Loucy (cell line): ENCODE data around the gene ECHS1.

Source experiments
- H2AFZ ChIP-seq: fragments of 200-600 bp; sonication (generic); 2 replicates; pipeline ENCODE4 v1.6.0; 2016; ENCODE audit warnings: antibody characterized with exemption, mild to moderate bottlenecking, low read length, moderate library complexity
- H3F3A ChIP-seq: fragments of 200-600 bp; 2 replicates; pipeline ENCODE4 v1.6.0; 2016; ENCODE audit warnings: antibody characterized with exemption, low read depth, mild to moderate bottlenecking
- H3K27me3 ChIP-seq: fragments of 200-600 bp; sonication (generic); 2 replicates; pipeline ENCODE4 v1.6.1; 2014; ENCODE audit warnings: low read length, mild to moderate bottlenecking; ENCODE audit not compliant: insufficient read depth, poor library complexity, severe bottlenecking
- H3K36me3 ChIP-seq: fragments of 200-600 bp; sonication (generic); 2 replicates; pipeline ENCODE4 v1.6.1; 2016; ENCODE audit warnings: low read length; ENCODE audit not compliant: insufficient read depth
- H3K4me1 ChIP-seq: fragments of 200-600 bp; sonication (generic); 2 replicates; pipeline ENCODE4 v1.5.1; 2014; ENCODE audit warnings: low read length, mild to moderate bottlenecking; ENCODE audit not compliant: insufficient read depth, poor library complexity, severe bottlenecking
- H3K4me2 ChIP-seq: fragments of 200-600 bp; sonication (generic); 2 replicates; pipeline ENCODE4 v1.6.0; 2014; ENCODE audit warnings: antibody characterized with exemption, low read length, low read depth, mild to moderate bottlenecking; ENCODE audit not compliant: poor library complexity, severe bottlenecking
- H3K4me3 ChIP-seq: fragments of 200-600 bp; sonication (generic); 2 replicates; pipeline ENCODE4 v1.5.1; 2014; ENCODE audit warnings: low read length, mild to moderate bottlenecking, mixed read lengths; ENCODE audit not compliant: poor library complexity, severe bottlenecking
- H3K79me2 ChIP-seq: fragments of 200-600 bp; sonication (generic); 2 replicates; pipeline ENCODE4 v1.6.1; 2014; ENCODE audit warnings: low read length; ENCODE audit not compliant: insufficient read depth
- H3K9ac ChIP-seq: fragments of 200-600 bp; sonication (generic); 2 replicates; pipeline ENCODE4 v1.6.0; 2014; ENCODE audit warnings: mild to moderate bottlenecking, low read depth, low read length, moderate library complexity; ENCODE audit not compliant: poor library complexity, severe bottlenecking
- H3K9me2 ChIP-seq: fragments of 200-600 bp; sonication (generic); replicated peaks from 2 replicates; pipeline ENCODE4 v1.6.1; 2016; ENCODE audit warnings: low read depth, low read length, mixed read lengths
- H3K9me3 ChIP-seq: fragments of 200-600 bp; sonication (generic); 2 replicates; pipeline ENCODE4 v1.6.1; 2014; ENCODE audit warnings: mild to moderate bottlenecking, antibody characterized with exemption, low read length, low read depth; ENCODE audit not compliant: insufficient read depth
- H4K20me1 ChIP-seq: fragments of 200-600 bp; sonication (generic); 2 replicates; pipeline ENCODE4 v1.6.0; 2014; ENCODE audit warnings: antibody characterized with exemption, low read length, mild to moderate bottlenecking; ENCODE audit not compliant: insufficient read depth, poor library complexity, severe bottlenecking
- CTCF ChIP-seq: fragments of 200-600 bp; sonication (generic); conservative IDR thresholded peaks from 2 replicates; pipeline ENCODE4 v1.5.1; 2014; ENCODE audit warnings: mild to moderate bottlenecking, antibody characterized with exemption, low read length
- EZH2phosphoT487 ChIP-seq: fragments of 200-600 bp; IDR thresholded peaks from 2 replicates; pipeline ENCODE4 v1.6.1; 2018; ENCODE audit warnings: antibody characterized with exemption, mild to moderate bottlenecking, moderate library complexity, borderline replicate concordance

Gene ECHS1

GRCh38 chr10:133361227-133361626 lies 11.9 kb downstream of the ECHS1 start:
- H3K4me3 ChIP-seq, result no peak overlapping the region
- H3K4me2 ChIP-seq, result no peak overlapping the region
- no peaks in the 10 kb centered on the region for H4K20me1 ChIP-seq
- TF ChIP-seq CTCF, result no peak
- TF ChIP-seq EZH2phosphoT487, result no peak
- H3K4me1 ChIP-seq, result no peaks in the 10 kb centered on the region
- H3F3A ChIP-seq, result peaks cover 3% of the 10 kb centered on the region; the same call in 1 of the 2 replicates
- no peak overlapping the region for H3K9ac ChIP-seq
- H3K9me3 ChIP-seq, result no peaks in the 10 kb centered on the region
- H3K36me3 ChIP-seq, result peaks cover 14% of the 10 kb centered on the region; the same call in 1 of the 2 replicates
- no peaks in the 10 kb centered on the region for H3K27me3 ChIP-seq
- H3K9me2 ChIP-seq, result no peaks in the 10 kb centered on the region
- no peak overlapping the region for H2AFZ ChIP-seq
- H3K79me2 ChIP-seq, result no peaks in the 10 kb centered on the region

GRCh38 chr10:133359972-133360610 lies 13.1 kb downstream of the ECHS1 start:
- H3K4me1 ChIP-seq, result no peaks in the 10 kb centered on the region

GRCh38 chr10:133359554-133359971 lies 13.6 kb downstream of the ECHS1 start:
- Histone ChIP-seq H3K4me1 (no peaks in the 10 kb centered on the region), H3K9me3 (no peaks in the 10 kb centered on the region), H3K36me3 (peaks cover 10% of the 10 kb centered on the region; the same call in 1 of the 2 replicates), H3K9me2 (no peaks in the 10 kb centered on the region), H3K4me3 (no peak overlapping the region), H3K79me2 (no peaks in the 10 kb centered on the region), H3K4me2 (no peak overlapping the region), H3K27me3 (no peaks in the 10 kb centered on the region), H3K9ac (no peak overlapping the region), H4K20me1 (no peaks in the 10 kb centered on the region), H3F3A (peaks cover 3% of the 10 kb centered on the region; the same call in 1 of the 2 replicates), H2AFZ (no peak overlapping the region)
- TF ChIP-seq CTCF (no peak), EZH2phosphoT487 (no peak)

More at GRCh38 chr10:133359972-133360610, 13.1 kb downstream of the ECHS1 start:
- no peaks in the 10 kb centered on the region for H3K9me2 ChIP-seq
- TF ChIP-seq EZH2phosphoT487 (no peak), CTCF (no peak)
- no peaks in the 10 kb centered on the region for H3K9me3 ChIP-seq
- H4K20me1 ChIP-seq, result no peaks in the 10 kb centered on the region
- no peak overlapping the region for H3K4me3 ChIP-seq
- no peaks in the 10 kb centered on the region for H3K27me3 ChIP-seq
- no peak overlapping the region for H3K9ac ChIP-seq
- H3K4me2 ChIP-seq, result no peak overlapping the region
- H3K79me2 ChIP-seq, result no peaks in the 10 kb centered on the region
- H2AFZ ChIP-seq, result no peak overlapping the region
- H3K36me3 ChIP-seq, result peaks cover 14% of the 10 kb centered on the region; the same call in 1 of the 2 replicates
- H3F3A ChIP-seq, result peaks cover 3% of the 10 kb centered on the region; the same call in 1 of the 2 replicates
